GM18508 (cell line): Measurements from ENCODE around the gene SKAP2.

ENCODE experiments used
- ATAC-seq: cut with Tn5 transposase; IDR thresholded peaks from one replicate; pipeline ENCODE4 v1.9.1; 2021; ENCODE audit warnings: moderate number of reproducible peaks; ENCODE audit not compliant: insufficient read depth, unreplicated experiment

SKAP2 gene

GRCh38 chr7:26646336-26647048 lies 217.9 kb downstream of the SKAP2 start:
- no peak for ATAC-seq

GRCh38 chr7:26645121-26645520 lies 219.3 kb downstream of the SKAP2 start:
- ATAC-seq: no peak

GRCh38 chr7:26642416-26642815 lies 222.0 kb downstream of the SKAP2 start:
- no peak for ATAC-seq

- ATAC-seq: no peak
Measured at GRCh38 chr7:26639695-26640094, 224.7 kb downstream of the SKAP2 start.

GRCh38 chr7:26639111-26639510 lies 225.3 kb downstream of the SKAP2 start:
- ATAC-seq: no peak

GRCh38 chr7:26638140-26638539 lies 226.2 kb downstream of the SKAP2 start:
- ATAC-seq: no peak

- ATAC-seq: no peak
Measured at GRCh38 chr7:26637610-26638009, 226.8 kb downstream of the SKAP2 start.

GRCh38 chr7:26636808-26637207 lies 227.6 kb downstream of the SKAP2 start:
- ATAC-seq: no peak

- ATAC-seq: no peak
Measured at GRCh38 chr7:26633557-26633956, 230.8 kb downstream of the SKAP2 start.

GRCh38 chr7:26631601-26632000 lies 232.8 kb downstream of the SKAP2 start:
- ATAC-seq: no peak

GRCh38 chr7:26630941-26631580 lies 233.3 kb downstream of the SKAP2 start:
- ATAC-seq: no peak

GRCh38 chr7:26630361-26630760 lies 234.0 kb downstream of the SKAP2 start:
- ATAC-seq: no peak

- no peak for ATAC-seq
Measured at GRCh38 chr7:26629696-26630095, 234.7 kb downstream of the SKAP2 start.

- ATAC-seq: no peak
Measured at GRCh38 chr7:26627891-26628341, 236.5 kb downstream of the SKAP2 start.

- no peak for ATAC-seq
Measured at GRCh38 chr7:26627221-26627620, 237.2 kb downstream of the SKAP2 start.

GRCh38 chr7:26626687-26627086 lies 237.7 kb downstream of the SKAP2 start:
- no peak for ATAC-seq

GRCh38 chr7:26626156-26626555 lies 238.2 kb downstream of the SKAP2 start:
- ATAC-seq: no peak

GRCh38 chr7:26625286-26625685 lies 239.1 kb downstream of the SKAP2 start:
- ATAC-seq: no peak

- ATAC-seq: no peak
Measured at GRCh38 chr7:26624839-26625238, 239.6 kb downstream of the SKAP2 start.

- ATAC-seq: no peak
Measured at GRCh38 chr7:26624431-26624830, 240.0 kb downstream of the SKAP2 start.

GRCh38 chr7:26620352-26620751 lies 244.0 kb downstream of the SKAP2 start:
- no peak for ATAC-seq
